Activated naive CD4-positive, alpha-beta T cell treated with anti-CD3 and anti-CD28 coated beads, Interleukin-2, amount 50 U/mL, for 16 hours (primary cell): ENCODE results near the gene VAT1L.
"Not testable (repeated sequence)": the region's sequence is repeated elsewhere in the genome, so short reads cannot be mapped to it uniquely, and the experiment has no call there.

ENCODE experiments used
- DNase-seq: peaks from one replicate; pipeline ENCODE4 v3.0.0-alpha.2; 2020

VAT1L gene

DNA sequence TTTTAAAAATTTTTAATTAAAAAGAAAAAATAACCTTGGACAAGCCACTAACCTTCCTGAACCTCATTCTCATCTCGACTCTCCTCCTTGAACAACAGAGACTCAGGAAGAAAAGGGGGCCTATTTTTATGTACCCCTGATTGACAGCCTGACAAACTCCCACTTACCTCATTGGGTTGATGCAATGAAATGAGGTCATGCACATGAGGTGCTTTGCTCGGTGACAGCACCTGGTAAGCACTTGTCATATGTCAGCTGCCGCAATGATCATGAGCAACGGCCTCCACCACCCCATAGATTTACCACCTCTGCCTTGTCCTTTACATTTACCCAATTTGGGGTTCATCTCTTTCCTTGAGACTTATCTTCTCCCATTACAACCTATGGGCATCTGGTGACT lies 167.9 kb downstream of the VAT1L start:
- no peak for DNase-seq

DNA sequence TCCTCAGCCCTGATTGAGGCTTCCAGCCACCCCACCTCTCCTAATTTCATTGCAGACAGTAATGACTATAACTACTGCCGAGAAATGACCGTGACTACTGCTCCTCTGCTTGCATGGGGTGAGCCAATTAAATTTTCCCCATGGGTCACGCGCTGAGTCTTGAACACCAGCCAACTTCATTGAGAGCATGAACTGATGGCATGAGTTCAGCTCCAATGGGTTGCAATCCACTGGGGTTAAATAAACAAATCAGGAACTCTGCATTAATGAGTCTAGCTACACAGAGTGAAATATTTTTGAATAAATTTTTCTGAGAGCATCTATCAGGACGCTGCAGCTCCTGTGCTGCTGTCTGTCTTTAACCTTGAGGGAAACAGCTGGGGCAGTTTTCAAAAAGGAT lies 172.4 kb downstream of the VAT1L start:
- no peak for DNase-seq

DNA sequence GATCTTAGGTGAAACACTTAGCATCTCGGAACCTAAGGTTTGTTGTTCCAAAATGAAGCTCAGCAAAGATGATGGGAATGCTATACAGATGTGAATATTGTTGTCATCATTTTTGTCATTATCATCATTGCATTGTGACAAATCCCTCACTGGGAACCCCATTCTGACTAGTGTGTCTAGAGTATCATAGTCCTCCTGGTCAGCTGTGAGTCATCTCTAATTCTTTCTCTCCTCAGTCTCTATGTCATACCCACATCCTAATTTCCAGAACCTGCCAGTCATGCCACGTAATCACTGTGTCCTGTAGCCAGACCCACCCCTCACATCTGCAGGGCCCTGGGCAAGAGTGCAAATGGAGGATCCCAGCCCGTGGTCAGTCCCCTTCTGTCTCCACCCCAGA lies 173.4 kb downstream of the VAT1L start:
- no peak for DNase-seq

DNA sequence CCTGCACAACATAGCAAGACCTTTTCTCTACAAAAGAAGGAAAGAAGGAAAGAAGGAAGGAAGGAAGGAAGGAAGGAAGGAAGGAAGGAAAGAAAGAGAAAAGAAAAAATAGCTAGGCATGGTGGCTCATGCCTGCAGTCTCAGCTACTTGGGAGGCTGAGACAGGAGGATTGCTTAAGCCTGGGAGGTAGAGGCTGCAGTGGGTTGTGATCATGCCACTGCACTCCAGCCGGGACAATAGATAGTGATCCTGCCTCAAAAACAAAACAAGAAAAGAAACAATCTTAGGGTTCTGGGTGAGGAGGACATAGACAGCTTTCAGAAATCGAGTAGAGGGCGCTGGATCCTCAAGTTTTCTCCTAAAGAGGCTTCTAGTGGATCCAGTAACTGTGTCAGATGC lies 174.3 kb downstream of the VAT1L start:
- no peak for DNase-seq

DNA sequence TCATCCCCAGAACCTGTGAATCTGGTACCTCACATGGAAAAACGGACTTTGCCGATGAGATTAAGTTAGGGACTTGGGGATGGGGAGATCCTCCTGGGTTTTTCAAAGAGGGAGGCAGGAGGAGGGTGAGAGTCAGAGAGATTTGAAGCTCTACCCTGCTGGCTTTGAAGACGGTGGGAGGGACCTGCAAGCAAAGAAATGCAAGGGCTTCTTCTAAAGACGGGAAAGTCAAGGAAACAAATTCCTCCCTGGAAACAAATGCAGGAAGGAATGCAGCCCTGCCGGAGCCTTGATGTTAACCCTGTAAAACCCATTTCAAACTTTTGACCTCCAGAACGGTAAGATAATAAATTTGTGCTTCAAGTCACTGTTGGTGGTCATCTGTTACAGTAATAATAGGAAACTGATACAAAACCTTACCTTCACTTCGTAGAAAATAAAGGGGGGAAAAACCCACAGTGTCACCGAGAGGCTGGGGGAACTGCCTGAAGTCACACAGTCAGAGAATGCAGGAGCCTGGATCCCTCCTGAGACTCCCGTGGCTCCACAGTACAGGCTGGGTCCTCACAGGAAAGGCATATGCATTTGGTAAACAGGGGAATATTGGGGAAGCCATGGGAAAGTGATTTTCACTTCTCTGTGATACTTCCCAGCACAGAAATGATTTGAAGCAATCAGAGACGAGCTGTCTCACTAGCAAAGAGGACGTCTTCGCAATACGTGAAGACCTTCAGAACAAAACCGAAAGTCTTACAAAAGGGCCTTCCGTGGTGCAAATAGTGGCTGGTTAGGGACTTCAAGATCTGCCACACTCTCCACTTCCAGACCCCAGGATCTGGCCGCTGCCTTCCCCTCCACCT lies 175.1 kb downstream of the VAT1L start:
- no peak for DNase-seq

DNA sequence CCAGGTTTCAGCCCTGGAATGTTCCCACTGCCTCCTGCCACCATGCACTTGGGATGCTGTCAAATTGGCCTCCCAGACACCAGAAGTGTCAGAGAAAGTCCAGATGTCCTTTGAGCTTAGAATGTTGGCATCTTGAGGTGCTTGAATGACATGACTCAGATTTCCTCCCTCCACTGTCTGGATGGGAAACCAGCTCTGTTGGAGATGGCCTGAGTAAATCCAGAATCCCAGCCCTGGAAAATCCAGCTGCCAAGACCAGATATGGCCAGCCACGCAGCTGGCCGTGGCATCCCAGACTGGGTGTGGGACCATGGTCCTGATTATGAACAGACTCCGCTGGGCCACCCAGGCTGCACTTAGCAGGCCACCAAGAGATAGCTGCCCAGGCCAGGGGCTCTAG lies 177.0 kb downstream of the VAT1L start:
- no peak for DNase-seq

DNA sequence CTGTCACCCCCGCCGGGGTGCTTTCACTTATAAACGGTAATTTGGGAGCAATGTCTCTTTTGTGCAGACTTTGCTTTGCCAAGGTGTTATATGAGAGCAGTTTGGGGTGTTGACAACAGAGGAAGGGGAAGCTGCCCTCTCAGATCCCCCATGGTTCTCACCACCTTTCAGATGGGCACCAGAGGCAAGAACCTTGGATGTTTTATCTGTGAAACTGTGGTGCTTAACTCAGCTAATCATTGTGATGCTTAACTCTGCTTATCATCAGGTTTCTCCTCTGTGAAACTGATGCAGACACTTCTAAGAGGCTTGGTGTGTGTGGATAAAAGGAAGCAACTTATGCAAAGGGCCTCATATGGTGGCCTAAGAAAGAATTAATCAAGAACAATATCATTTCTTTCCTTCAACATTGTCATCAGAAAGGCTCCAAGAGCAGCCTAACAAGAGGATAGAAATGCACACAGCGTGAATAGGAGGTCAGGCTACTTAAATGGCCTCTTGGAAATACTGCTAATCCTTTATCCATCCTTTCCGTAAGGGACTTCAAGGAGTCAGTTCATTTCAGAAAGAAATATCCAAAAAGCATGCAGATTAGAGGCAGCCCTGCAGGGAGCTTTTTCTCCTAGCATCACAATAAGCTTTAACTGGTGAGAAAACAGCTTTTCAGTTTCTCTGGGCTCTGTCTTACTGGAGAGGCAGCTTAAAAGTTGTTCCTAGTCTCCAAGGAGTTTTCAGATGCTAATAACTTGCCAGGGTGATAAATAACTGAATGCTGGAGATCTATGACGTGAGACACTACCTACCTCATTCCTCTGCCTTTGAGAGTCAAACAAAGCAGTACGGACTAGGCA lies 178.9 kb downstream of the VAT1L start:
- DNase-seq, result no peak

DNA sequence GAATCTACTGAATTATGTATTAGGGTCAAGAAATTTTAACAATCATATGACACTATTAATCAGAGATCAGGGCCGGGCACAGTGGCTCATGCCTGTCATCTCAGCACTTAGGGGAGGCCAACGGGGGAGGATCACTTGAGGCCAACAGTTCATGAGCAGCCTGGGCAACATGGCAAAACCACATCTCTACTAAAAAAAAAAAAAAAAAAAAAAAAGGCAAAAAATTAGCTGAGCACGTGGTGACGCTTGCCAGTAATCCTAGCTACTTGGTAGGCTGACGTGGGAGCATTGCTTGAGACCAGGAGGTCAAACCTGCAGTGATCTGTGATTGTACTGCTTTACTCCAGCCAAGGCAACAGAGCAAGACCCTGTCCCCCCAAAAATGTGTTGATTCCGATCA lies 181.5 kb downstream of the VAT1L start:
- no peak for DNase-seq

DNA sequence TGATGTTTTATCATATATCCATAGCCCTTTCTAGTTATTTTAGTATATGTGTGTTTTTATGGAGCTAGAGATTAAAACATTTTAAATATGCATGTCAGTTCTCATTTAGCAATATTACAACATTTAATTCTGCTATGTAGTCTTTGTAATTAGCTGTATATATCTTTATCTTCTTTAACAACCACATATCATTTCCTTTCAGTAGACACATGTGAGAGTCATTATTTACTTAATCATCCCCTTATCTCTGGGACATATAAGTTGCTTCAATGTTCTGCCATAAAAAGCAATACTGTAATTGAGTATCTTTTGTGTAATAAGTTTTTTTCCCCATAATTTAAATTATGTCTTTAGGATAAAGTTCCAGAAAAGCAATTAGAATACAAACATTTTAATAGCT lies 182.0 kb downstream of the VAT1L start:
- DNase-seq, result no peak

DNA sequence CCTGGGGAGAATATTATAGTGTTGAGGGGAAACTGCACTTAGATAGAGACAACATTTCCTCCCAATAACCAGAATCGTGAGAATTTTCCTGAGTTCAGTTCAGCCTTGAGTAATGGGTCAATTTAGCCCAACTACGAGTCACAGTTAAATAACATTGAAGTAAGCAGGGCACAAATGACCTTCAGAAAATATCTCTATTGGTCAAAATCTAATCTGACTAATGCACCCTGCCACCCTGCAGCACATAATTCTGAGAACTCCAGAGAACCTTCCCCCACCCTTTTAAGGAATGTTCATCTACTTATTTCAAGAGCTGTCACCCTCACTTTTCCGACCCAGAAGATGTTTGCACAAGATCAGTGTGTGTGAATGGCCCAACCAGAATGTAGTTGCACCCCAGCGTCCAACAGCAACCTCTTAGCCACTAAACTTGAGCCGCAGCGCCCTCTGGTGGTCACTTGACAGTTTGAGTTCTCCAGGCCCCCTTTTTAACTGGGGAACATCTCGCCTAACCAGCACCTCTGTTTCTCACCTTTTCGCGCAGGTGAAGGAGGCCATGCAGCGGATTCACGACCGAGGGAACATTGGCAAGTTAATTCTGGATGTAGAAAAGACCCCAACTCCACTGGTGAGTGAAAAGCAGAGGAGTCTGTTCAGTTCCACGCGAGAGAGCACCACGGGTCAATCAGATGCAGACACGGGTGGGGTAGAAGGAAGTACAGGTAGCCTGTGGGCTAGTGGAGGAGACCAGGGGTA lies 183.1 kb downstream of the VAT1L start:
- peak; percentile 71 for DNase-seq

DNA sequence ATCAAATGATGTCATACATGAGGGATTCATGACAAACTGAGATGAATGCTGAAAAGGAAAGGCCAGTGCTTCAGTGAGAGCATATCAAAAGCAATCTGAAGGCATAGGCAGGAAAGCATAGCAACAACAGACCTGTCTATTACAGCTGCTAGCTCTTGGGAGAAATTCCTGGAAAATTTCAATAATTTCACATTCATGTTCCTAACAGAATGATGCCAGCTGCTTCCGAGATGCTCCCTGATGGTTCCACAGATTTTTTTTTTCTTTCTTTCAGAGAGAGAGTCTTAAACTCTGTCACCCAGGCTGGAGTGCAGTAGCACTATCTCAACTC lies 183.7 kb downstream of the VAT1L start:
- no peak for DNase-seq

DNA sequence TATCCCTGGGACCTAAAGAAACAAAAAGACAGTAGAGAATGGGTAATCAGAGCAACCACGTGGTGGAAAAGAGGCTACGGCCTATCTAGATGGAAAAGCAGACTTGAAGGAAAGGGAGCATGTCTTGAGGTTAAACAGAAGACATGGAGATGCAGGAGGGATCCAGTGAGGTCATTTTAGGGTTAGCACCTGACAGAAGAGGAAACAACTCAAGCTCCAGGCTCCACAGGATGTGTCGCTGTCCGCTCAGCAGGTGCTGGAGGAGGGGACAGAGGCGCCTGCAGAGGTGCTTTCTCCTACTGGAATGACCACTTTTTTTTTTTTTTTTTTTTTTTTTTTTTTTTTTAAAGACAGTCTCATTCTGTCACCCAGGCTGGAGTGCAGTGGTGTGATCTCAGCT lies 186.5 kb downstream of the VAT1L start:
- DNase-seq, result no peak

DNA sequence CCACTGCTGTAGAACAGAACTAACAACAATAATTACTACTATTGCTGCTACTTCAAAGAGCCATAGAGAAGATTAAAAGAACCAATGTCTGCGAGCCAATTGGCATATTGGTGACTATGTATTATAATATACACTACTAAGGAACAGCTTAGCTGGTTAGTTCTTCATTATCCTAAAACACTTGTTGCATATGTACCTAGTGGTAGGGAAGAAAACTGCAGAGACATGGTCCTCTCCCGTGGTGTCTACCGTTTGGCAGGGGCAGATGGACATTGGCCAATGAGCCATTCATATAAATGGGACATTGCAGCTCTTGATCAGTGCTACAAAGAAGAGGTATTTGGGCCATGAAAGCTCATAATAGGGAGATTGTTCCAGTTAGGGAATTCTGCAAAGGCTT lies 187.6 kb downstream of the VAT1L start:
- DNase-seq, result no peak

DNA sequence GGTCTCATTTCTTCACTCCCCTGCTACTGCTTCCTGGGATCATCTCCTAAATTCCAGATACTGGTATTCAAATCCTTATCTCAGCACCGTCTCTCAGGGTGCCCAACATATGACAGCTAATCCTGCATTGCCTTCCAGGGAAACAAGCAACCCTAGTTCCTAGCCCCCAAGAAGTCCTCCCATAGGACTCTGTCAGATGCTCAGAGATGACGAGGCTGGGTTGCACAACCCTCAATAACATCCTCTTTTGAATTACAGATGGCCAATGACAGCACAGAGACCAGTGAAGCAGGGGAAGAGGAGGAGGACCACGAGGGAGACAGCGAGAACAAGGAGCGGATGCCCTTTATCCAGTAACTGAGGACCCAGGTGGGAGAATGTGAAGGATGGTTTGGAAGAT lies 189.0 kb downstream of the VAT1L start:
- no peak for DNase-seq

DNA sequence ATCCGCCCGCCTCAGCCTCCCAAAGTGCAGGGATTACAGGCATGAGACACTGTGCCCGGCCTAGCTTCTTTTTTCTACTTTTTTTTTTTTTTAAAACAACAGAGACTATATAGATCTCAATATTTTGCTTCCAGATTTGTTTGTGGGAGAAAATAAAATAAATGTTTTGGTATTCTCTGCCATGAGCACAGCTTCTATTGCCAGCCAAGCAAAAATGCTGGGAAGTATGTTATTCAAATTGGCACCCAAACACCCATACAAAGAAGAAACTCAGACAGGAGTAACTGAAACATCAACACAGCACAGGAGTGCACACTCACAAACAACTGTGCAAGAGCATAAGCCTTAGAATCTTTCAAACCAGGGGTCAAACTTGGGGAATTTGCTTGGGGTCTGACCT lies 196.7 kb downstream of the VAT1L start:
- no peak for DNase-seq

DNA sequence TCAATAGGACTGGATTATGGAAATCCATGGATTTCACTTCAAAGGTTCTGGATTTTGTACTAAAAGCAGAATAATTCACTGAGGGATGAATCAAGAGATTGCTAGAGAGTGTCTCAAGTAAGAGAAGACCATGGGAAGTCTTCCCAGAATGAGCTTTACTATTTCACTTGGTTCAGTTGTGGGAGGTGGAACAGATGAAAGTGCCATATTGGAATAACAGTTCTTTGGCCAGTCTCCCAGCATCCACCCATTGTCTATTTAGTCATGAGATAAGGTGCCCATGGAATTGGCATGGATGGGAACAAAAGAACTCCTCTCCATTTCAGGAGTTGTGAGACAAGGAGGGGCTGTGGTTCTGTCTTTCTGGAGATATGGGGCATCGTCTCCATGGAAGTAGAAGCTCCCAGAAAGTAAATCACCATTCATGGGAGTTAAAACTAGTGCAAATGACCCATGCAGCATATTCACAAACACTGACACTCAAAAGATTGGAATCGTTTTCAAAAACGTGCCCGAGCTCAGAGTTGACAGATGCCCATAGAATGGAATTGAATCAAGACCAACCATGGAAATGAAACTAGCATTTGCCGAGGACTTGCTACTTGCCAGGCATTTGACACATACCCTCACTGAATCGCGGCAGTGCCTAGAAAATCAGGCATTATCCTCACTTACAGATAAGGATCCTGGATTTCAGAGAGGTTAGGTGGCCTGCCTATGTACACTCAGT lies 197.8 kb downstream of the VAT1L start:
- DNase-seq, result no peak

DNA sequence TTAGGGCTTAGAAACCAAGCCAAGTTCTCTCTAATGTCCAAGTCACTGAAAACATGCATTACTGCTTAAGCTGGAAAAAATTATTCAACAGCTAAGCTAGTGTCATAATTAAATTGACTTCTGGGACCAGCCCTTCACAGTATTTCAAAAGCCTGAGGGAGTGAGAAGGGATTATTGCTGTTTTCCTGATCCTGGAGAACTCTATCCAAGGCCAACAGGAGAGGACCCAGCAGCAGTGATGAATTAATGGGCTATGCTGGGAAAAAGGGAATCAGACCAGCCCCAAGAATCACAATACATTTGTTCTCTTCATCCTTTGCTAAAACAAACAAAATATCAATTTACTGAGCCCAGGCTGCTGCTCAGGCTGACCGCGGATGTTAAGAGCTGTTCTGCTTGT lies 199.4 kb downstream of the VAT1L start:
- DNase-seq, result no peak

DNA sequence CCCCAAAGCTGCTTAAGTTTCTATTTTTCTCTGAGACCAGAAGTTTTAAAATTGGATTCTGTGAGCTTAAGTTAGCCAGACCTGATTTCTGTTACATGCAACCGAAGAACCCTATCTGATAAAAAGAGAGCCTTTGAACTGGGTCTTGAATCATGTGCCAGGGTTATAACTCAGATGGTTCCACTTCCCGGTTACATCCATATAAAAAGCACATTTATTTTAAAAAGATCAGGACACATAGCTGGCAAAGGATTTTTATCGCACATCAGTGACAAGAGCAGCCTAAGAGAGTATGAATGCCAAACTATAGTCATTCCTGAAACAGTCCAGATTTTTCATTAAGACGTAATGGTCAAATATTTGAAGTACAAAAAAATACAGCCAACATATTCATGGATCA lies 201.5 kb downstream of the VAT1L start:
- DNase-seq, result no peak

DNA sequence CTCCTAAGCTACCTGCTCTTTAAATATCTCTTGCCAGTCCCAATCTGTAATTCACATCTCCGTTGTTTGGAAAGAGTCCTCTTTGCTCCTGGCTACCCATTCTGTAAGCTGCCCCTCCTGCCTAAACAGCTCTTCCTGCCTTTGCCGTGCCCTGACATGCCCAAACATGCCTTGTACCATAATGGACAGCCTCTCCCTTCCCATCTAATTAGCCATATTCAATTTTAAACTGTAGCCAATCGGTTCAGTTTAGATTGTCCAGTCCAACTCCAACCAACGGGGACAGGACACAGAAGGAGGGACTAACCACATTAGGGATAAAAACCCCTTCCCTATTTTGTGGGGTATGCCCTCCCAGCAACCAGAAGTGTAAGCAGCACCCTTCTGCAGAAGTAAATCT lies 203.3 kb downstream of the VAT1L start:
- no peak for DNase-seq

DNA sequence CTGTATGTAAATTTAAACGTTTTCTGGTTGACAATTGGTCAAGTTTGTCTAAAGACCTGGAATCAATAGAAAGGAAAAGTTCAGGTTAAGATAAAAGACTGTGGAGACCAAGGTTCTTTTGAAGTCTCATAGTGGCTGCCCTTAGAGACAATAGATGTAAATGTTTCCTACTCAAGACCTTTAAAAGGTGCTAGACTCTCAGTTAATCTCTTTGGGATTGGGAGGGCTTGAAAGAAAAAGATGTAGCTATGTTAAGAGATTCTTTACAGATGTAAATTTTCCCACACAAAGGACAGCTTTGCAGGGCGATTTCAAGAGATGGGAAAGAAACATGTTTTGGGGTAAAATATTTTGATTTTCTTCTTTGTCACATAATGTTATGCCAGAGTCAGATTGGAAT lies 204.0 kb downstream of the VAT1L start:
- not testable (repeated sequence) for DNase-seq

DNA sequence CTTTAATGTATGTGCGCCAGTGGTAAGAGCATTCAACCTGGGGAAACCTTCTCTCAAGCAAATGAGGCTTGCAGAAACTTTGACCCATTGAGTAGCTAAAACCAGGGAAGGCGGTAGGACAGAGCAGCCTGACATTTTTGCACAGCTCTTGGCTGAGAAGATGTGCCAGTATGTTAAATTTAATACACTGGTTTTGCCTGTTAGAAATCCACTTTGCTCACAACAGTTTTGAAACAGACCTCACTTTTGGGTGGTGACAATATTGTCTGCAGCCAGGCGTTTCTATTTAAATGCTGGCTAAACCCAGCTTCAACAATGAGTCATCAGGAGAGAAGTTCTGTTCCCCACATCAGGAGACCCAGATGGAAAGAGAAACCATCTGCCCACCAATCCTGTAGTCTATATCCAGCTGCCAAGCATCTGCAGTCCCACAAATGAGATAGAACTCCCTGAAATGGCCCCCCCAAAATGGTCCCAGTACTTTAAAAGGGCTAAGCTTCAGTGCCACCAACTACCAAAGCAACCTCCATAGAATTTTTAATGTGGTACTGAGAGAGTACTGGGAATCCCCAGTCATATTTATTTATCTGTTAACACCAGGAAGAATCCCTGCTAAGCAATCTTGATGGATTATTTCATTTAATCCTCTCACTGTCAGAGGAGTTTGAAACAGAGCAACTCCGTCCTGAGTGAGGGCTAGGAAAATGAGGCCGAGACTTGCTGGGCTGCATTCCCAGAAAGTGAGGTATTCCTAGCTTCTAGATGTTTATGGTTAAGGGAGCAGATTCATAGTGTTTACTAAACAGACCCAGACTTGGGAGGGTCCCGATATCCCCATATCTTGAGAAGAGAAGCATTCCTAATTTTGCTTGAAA lies 205.0 kb downstream of the VAT1L start:
- DNase-seq, result no peak
